ENCODE measurements around the gene PLXNA2. TPM values are rescaled to one million over a fixed set of nuclear protein-coding genes. Genes with fewer than 3 reads are reported as not detected.

PLXNA2 gene
- total and polyA plus RNA-seq, 2 donors (not counting 1 experiment from before 2014, with no cell fraction given): 0.31 to 1.2 TPM

- Histone ChIP-seq H3K27me3 (replicated peaks in 1 of 4; ENCODE audit: control extremely low read depth in 1 of 4, control insufficient read depth in 3 of 4, insufficient read depth in 4 of 4, low read length in 3 of 4) (no peaks in the 10 kb centered on the region), H3K79me2 (ENCODE audit: control insufficient read depth, insufficient read depth, low read length) (no peaks in the 10 kb centered on the region), H4K20me1 (ENCODE audit: control insufficient read depth, insufficient read depth, low read length, poor library complexity, severe bottlenecking) (no peaks in the 10 kb centered on the region), H3K4me1 (ENCODE audit: control insufficient read depth in 2 of 2, insufficient read depth in 2 of 2, low read length in 2 of 2) (no peaks in the 10 kb centered on the region), H3K27ac (ENCODE audit: low read length in 2 of 2) (no peak overlapping the region), H3K9ac (ENCODE audit: low read length) (no peak overlapping the region), H3K36me3 (replicated peaks in 1 of 2; ENCODE audit: control extremely low read depth in 1 of 2, control insufficient read depth in 1 of 2, extremely low read depth in 1 of 2, insufficient read depth in 2 of 2, low read length in 1 of 2) (no peaks in the 10 kb centered on the region), H2AFZ (ENCODE audit: insufficient read depth, low read depth, low read length, poor library complexity, severe bottlenecking) (no peak overlapping the region), H3K4me2 (replicated peaks; ENCODE audit: low read depth, low read length, poor library complexity, severe bottlenecking) (no peak overlapping the region), H3K9me3 (ENCODE audit: control extremely low read depth in 1 of 3, control insufficient read depth in 2 of 3, insufficient read depth in 1 of 3, low read length in 2 of 3) (no peaks in the 10 kb centered on the region), H3K4me3 (ENCODE audit: control extremely low read depth in 1 of 5, extremely low read depth in 1 of 5, insufficient read depth in 1 of 5, low read depth in 2 of 5, low read length in 4 of 5) (no peak overlapping the region)
- ATAC-seq (ENCODE audit: low read depth) (no peak), DNase-seq (no peak)
- TF ChIP-seq, protein P1, sequence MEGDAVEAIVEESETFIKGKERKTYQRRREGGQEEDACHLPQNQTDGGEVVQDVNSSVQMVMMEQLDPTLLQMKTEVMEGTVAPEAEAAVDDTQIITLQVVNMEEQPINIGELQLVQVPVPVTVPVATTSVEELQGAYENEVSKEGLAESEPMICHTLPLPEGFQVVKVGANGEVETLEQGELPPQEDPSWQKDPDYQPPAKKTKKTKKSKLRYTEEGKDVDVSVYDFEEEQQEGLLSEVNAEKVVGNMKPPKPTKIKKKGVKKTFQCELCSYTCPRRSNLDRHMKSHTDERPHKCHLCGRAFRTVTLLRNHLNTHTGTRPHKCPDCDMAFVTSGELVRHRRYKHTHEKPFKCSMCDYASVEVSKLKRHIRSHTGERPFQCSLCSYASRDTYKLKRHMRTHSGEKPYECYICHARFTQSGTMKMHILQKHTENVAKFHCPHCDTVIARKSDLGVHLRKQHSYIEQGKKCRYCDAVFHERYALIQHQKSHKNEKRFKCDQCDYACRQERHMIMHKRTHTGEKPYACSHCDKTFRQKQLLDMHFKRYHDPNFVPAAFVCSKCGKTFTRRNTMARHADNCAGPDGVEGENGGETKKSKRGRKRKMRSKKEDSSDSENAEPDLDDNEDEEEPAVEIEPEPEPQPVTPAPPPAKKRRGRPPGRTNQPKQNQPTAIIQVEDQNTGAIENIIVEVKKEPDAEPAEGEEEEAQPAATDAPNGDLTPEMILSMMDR (IDR thresholded peaks at IDR 0.05): no peak
- no peak for TF ChIP-seq EZH2 (IDR thresholded peaks at IDR 0.05; ENCODE audit: borderline replicate concordance, insufficient read depth, low read depth, low read length, poor library complexity, severe bottlenecking)
- ChIA-PET CTCF (no interaction called here), POLR2A (no interaction called here)
- Mint-ChIP-seq H3K9me3 (ENCODE audit: insufficient read depth) (no peaks in the 10 kb centered on the region), H3K27ac (no peak overlapping the region), H3K27me3 (no peaks in the 10 kb centered on the region), H3K4me3 (no peak overlapping the region), H3K4me1 (no peaks in the 10 kb centered on the region)
- 86% methylated on average over 3 of the region's 4 CpGs for WGBS (ENCODE audit: insufficient coverage)
- intact Hi-C loops (cut with micrococcal nuclease): no loop called here
Observed at GRCh38 chr1:208069908-208070307, 174.3 kb downstream of the PLXNA2 start.

DNA sequence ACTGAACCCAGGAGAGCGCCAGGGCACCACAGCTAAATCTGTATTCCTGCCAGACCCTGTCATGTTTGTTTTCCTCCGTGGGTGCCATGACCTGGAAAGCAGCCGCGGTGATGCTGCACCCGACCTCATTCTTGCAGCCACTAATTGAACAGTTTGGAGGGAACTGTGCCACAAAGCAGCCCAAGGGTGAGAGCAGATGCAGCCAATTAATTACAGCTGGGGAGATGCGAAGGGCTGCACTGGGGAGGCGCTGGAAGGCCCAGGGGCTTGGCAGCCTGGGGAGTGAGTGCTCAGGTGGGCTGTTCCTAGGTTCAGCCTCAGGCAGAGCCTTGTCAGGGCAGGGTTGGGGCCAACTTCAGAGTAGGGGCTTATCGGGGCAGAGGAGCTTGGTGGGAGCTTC, 174.9 kb downstream of the PLXNA2 start:
- H2AFZ ChIP-seq (ENCODE audit: insufficient read depth, low read depth, low read length, poor library complexity, severe bottlenecking): no peak overlapping the region
- 89% methylated on average over 8 of the region's 8 CpGs for WGBS (ENCODE audit: insufficient coverage)
- peaks cover 1% of the 10 kb centered on the region for H3K27me3 Mint-ChIP-seq
- ATAC-seq (ENCODE audit: low read depth): no peak
- H3K27me3 ChIP-seq (replicated peaks in 1 of 4; ENCODE audit: control extremely low read depth in 1 of 4, control insufficient read depth in 3 of 4, insufficient read depth in 4 of 4, low read length in 3 of 4): no peaks in the 10 kb centered on the region
- no peak overlapping the region for H3K4me3 ChIP-seq (ENCODE audit: control extremely low read depth in 1 of 5, extremely low read depth in 1 of 5, insufficient read depth in 1 of 5, low read depth in 2 of 5, low read length in 4 of 5)
- H3K4me1 ChIP-seq (ENCODE audit: control insufficient read depth in 2 of 2, insufficient read depth in 2 of 2, low read length in 2 of 2): no peaks in the 10 kb centered on the region
- CTCF ChIA-PET: no interaction called here
- no peaks in the 10 kb centered on the region for H3K36me3 ChIP-seq (replicated peaks in 1 of 2; ENCODE audit: control extremely low read depth in 1 of 2, control insufficient read depth in 1 of 2, extremely low read depth in 1 of 2, insufficient read depth in 2 of 2, low read length in 1 of 2)
- no peaks in the 10 kb centered on the region for H3K9me3 ChIP-seq (ENCODE audit: control extremely low read depth in 1 of 3, control insufficient read depth in 2 of 3, insufficient read depth in 1 of 3, low read length in 2 of 3)
- intact Hi-C loops (cut with micrococcal nuclease): no loop called here
- POLR2A ChIA-PET: no interaction called here
- H3K79me2 ChIP-seq (ENCODE audit: control insufficient read depth, insufficient read depth, low read length): no peaks in the 10 kb centered on the region
- TF ChIP-seq EZH2 (IDR thresholded peaks at IDR 0.05; ENCODE audit: borderline replicate concordance, insufficient read depth, low read depth, low read length, poor library complexity, severe bottlenecking): no peak
- TF ChIP-seq, protein P1 (IDR thresholded peaks at IDR 0.05): no peak
- no peak overlapping the region for H3K4me3 Mint-ChIP-seq
- no peak overlapping the region for H3K9ac ChIP-seq (ENCODE audit: low read length)
- no peak overlapping the region for H3K27ac Mint-ChIP-seq
- no peaks in the 10 kb centered on the region for H3K9me3 Mint-ChIP-seq (ENCODE audit: insufficient read depth)
- no peak for DNase-seq
- no peaks in the 10 kb centered on the region for H4K20me1 ChIP-seq (ENCODE audit: control insufficient read depth, insufficient read depth, low read length, poor library complexity, severe bottlenecking)
- no peaks in the 10 kb centered on the region for H3K4me1 Mint-ChIP-seq
- H3K27ac ChIP-seq (ENCODE audit: low read length in 2 of 2): no peak overlapping the region
- H3K4me2 ChIP-seq (replicated peaks; ENCODE audit: low read depth, low read length, poor library complexity, severe bottlenecking): no peak overlapping the region
